ENCODE data around the gene PDE7B. TPM values are rescaled to one million over a fixed set of nuclear protein-coding genes. Genes with fewer than 3 reads are reported as not detected.

The PDE7B gene
- total and polyA plus RNA-seq, 2 of the 4 experiments (the other 2 are of a cell fraction): 7.8 to 12.4 TPM

GRCh38 chr6:136066005-136066404 lies 214.5 kb downstream of the PDE7B start:
- Histone ChIP-seq H3K4ac (ENCODE audit: low read depth, low read length) (no peak overlapping the region), H3K4me1 (ENCODE audit: control insufficient read depth, insufficient read depth, low read length) (peaks cover 20% of the 10 kb centered on the region), H3K79me1 (ENCODE audit: low read depth in 1 of 2, low read length in 2 of 2) (peaks cover 28 to 58% of the 10 kb centered on the region in 2 experiments), H3K4me3 (ENCODE audit: insufficient read depth, low read depth, low read length) (no peak overlapping the region), H3K27ac (ENCODE audit: insufficient read depth, low read length) (no peak overlapping the region), H2AK9ac (replicated peaks; ENCODE audit: low read depth, low read length, poor library complexity) (no peak overlapping the region), H2BK15ac (ENCODE audit: low read depth, low read length) (no peak overlapping the region; the same call in 2 of the 3 replicates), H3K9me3 (ENCODE audit: control insufficient read depth, insufficient read depth, low read length) (no peaks in the 10 kb centered on the region), H2AFZ (replicated peaks; ENCODE audit: low read length, poor library complexity) (no peak overlapping the region), H4K91ac (ENCODE audit: insufficient read depth, low read depth, low read length) (no peak overlapping the region), H3K9ac (ENCODE audit: low read depth, low read length) (no peak overlapping the region), H3K9me1 (ENCODE audit: insufficient read depth, low read length) (peaks cover 22% of the 10 kb centered on the region), H3K27me3 (ENCODE audit: control insufficient read depth, insufficient read depth, low read length) (no peaks in the 10 kb centered on the region), H3K18ac (ENCODE audit: low read depth, low read length) (no peak overlapping the region; the same call in 1 of the 2 replicates), H3K14ac (replicated peaks; ENCODE audit: low read depth, low read length) (peak overlapping the region; percentile 15), H3K56ac (ENCODE audit: extremely low read depth, insufficient read depth, low read length) (no peak overlapping the region), H4K20me1 (ENCODE audit: insufficient read depth, low read length) (peaks cover 3% of the 10 kb centered on the region; the same call in 1 of the 2 replicates), H3K36me3 (ENCODE audit: control insufficient read depth, insufficient read depth, low read length) (peaks cover 3% of the 10 kb centered on the region), H2BK120ac (ENCODE audit: low read depth, low read length) (no peak overlapping the region), H2BK5ac (ENCODE audit: low read depth, low read length, poor library complexity, severe bottlenecking) (no peak overlapping the region), H4K5ac (ENCODE audit: low read depth, low read length) (peak overlapping the region; percentile 22; the same call in 1 of the 2 replicates), H4K8ac (ENCODE audit: low read depth in 2 of 2, low read length in 2 of 2) (no peak overlapping the region), H3K4me2 (ENCODE audit: low read depth, low read length) (no peak overlapping the region), H2BK20ac (ENCODE audit: low read depth, low read length) (no peak overlapping the region), H2AK5ac (ENCODE audit: low read depth, low read length) (0 out of 2 replicates have a peak overlapping the region, but pooled peaks have one; percentile 13), H3K23ac (ENCODE audit: low read depth, low read length) (no peak overlapping the region)
- ATAC-seq (ENCODE audit: low read depth) (no peak), DNase-seq (peak; percentile 43)
- POLR2A ChIA-PET (ENCODE audit: unreplicated experiment): no interaction called here
- in situ Hi-C loops (cut with MboI; ENCODE audit: low sequenced_read_pairs) (no loop called here), dilution Hi-C loops (cut with HindIII; ENCODE audit: low sequenced_read_pairs, unreplicated experiment) (no loop called here), intact Hi-C loops (cut with micrococcal nuclease) (no loop called here)
- CTCF ChIA-PET: interaction anchor here (0.6 to 0.7 kb wide), 2 partner anchors 714 to 1057 kb away, joined by 3 to 6 read pairs; no protein-coding TSS in a partner anchor
- WGBS, 2 experiments (ENCODE audit: extremely low coverage in 2 of 2, insufficient read length in 1 of 2): no CpG with 5 or more reads among the region's 3 CpGs
- no TSS peak for BruUV-seq (replicated peaks)
- TF ChIP-seq CEBPB (IDR thresholded peaks at IDR 0.05; ENCODE audit: low read depth, low read length): peak; percentile 79
- TF ChIP-seq ELK1 (IDR thresholded peaks at IDR 0.05; ENCODE audit: borderline replicate concordance, low read depth, low read length): no peak
